Ectodermal cell (in vitro differentiated cells): Measurements from ENCODE around the gene GMCL2.

Experiments used
- H3K27ac ChIP-seq: 2 replicates; pipeline ENCODE4 v1.7.0; 2013; ENCODE audit warnings: mild to moderate bottlenecking, low read depth, low read length; ENCODE audit not compliant: insufficient read depth, poor library complexity, severe bottlenecking
- H3K27me3 ChIP-seq: 2 replicates; pipeline ENCODE4 v1.7.0; 2013; ENCODE audit warnings: mild to moderate bottlenecking, low read length; ENCODE audit not compliant: insufficient read depth, control insufficient read depth, poor library complexity, severe bottlenecking
- H3K36me3 ChIP-seq: one replicate; pipeline ENCODE4 v1.7.0; 2013; ENCODE audit warnings: low read length; ENCODE audit not compliant: control insufficient read depth, insufficient read depth
- H3K4me1 ChIP-seq: one replicate; pipeline ENCODE4 v1.7.0; 2013; ENCODE audit warnings: low read length; ENCODE audit not compliant: control insufficient read depth, insufficient read depth
- H3K4me3 ChIP-seq: 2 replicates; pipeline ENCODE4 v1.7.0; 2013; ENCODE audit warnings: low read depth, low read length, control low read depth; ENCODE audit not compliant: insufficient read depth
- H3K9me3 ChIP-seq: 2 replicates; pipeline ENCODE4 v1.7.0; 2013; ENCODE audit warnings: mild to moderate bottlenecking, low read length, moderate library complexity; ENCODE audit not compliant: control insufficient read depth
- WGBS, 2 experiments: methylation state at CpG; one replicate each; pipeline ENCODE4 v1.1.7; 2013; ENCODE audit warnings: missing lambda C conversion rate in 2 of 2; 5-methylcytosine and 5-hydroxymethylcytosine counted together

Gene GMCL2

GRCh38 chr5:178143246-178143645, 43.9 kb downstream of the GMCL2 start:
- Histone ChIP-seq H3K4me1 (no peaks in the 10 kb centered on the region), H3K36me3 (peaks cover 19% of the 10 kb centered on the region), H3K9me3 (no peaks in the 10 kb centered on the region), H3K27me3 (no peaks in the 10 kb centered on the region), H3K4me3 (no peak overlapping the region), H3K27ac (no peak overlapping the region)
- WGBS, 2 experiments, result 93 to 95% methylated on average over 6 of the region's 6 CpGs

- Histone ChIP-seq H3K4me1 (no peaks in the 10 kb centered on the region), H3K27me3 (no peaks in the 10 kb centered on the region), H3K36me3 (peaks cover 12% of the 10 kb centered on the region), H3K9me3 (no peaks in the 10 kb centered on the region), H3K4me3 (no peak overlapping the region), H3K27ac (no peak overlapping the region)
- 94 to 95% methylated on average over 20 of the region's 20 CpGs for WGBS, 2 experiments
These were observed 44.5 kb downstream of the GMCL2 start for GRCh38 chr5:178142642-178143041.

GRCh38 chr5:178141550-178141949, 45.6 kb downstream of the GMCL2 start:
- no peaks in the 10 kb centered on the region for H3K9me3 ChIP-seq
- no peaks in the 10 kb centered on the region for H3K4me1 ChIP-seq
- H3K36me3 ChIP-seq, result peaks cover 2% of the 10 kb centered on the region
- 90 to 97% methylated on average over 4 of the region's 4 CpGs for WGBS, 2 experiments
- H3K27me3 ChIP-seq, result no peaks in the 10 kb centered on the region
- H3K27ac ChIP-seq, result no peak overlapping the region
- no peak overlapping the region for H3K4me3 ChIP-seq

- Histone ChIP-seq H3K27me3 (no peaks in the 10 kb centered on the region), H3K27ac (no peak overlapping the region), H3K36me3 (no peaks in the 10 kb centered on the region), H3K4me3 (no peak overlapping the region), H3K4me1 (no peaks in the 10 kb centered on the region), H3K9me3 (no peaks in the 10 kb centered on the region)
- WGBS, 2 experiments, result 95 to 97% methylated on average over 12 of the region's 12 CpGs
These were observed 49.2 kb downstream of the GMCL2 start for GRCh38 chr5:178137991-178138390.

GRCh38 chr5:178136990-178137389, 50.2 kb downstream of the GMCL2 start:
- Histone ChIP-seq H3K36me3 (no peaks in the 10 kb centered on the region), H3K27ac (no peak overlapping the region), H3K27me3 (no peaks in the 10 kb centered on the region), H3K4me3 (no peak overlapping the region), H3K9me3 (no peaks in the 10 kb centered on the region), H3K4me1 (no peaks in the 10 kb centered on the region)
- WGBS, 2 experiments, result 93% methylated on average over 10 of the region's 10 CpGs
